H9 (cell line): ENCODE results near the gene PAMR1. TPM values are rescaled to one million over a fixed set of nuclear protein-coding genes. Genes with fewer than 3 reads are reported as not detected.

Source experiments
- DNase-seq: peaks from one replicate; pipeline ENCODE4 v3.0.0-alpha.2; 2017
- H2AFZ ChIP-seq: one replicate; pipeline ENCODE4 v1.6.1; 2013; ENCODE audit warnings: mild to moderate bottlenecking, low read length, control low read depth, moderate library complexity
- H2AK5ac ChIP-seq: 2 replicates; pipeline ENCODE4 v1.6.1; 2013; ENCODE audit warnings: low read length, control low read depth, mixed read lengths; ENCODE audit not compliant: insufficient read length
- H2BK120ac ChIP-seq: one replicate; pipeline ENCODE4 v1.6.1; 2013; ENCODE audit warnings: low read depth, mild to moderate bottlenecking, low read length, control low read depth, inconsistent platforms; ENCODE audit not compliant: poor library complexity, severe bottlenecking
- H2BK12ac ChIP-seq: 2 replicates; pipeline ENCODE4 v1.6.1; 2013; ENCODE audit warnings: low read length, control low read depth, mixed read lengths, low read depth; ENCODE audit not compliant: insufficient read length
- H2BK15ac ChIP-seq: 2 replicates; pipeline ENCODE4 v1.6.1; 2013; ENCODE audit warnings: low read depth, low read length, control low read depth
- H2BK20ac ChIP-seq: one replicate; pipeline ENCODE4 v1.6.1; 2013; ENCODE audit warnings: low read depth, mild to moderate bottlenecking, low read length, control low read depth, inconsistent platforms; ENCODE audit not compliant: poor library complexity, severe bottlenecking
- H2BK5ac ChIP-seq: 2 replicates; pipeline ENCODE4 v1.6.1; 2013; ENCODE audit warnings: low read length, control low read depth, mixed read lengths; ENCODE audit not compliant: insufficient read length
- H3K14ac ChIP-seq: 2 replicates; pipeline ENCODE4 v1.6.1; 2013; ENCODE audit warnings: low read length, control low read depth; ENCODE audit not compliant: insufficient read depth
- H3K18ac ChIP-seq: 2 replicates; pipeline ENCODE4 v1.6.1; 2013; ENCODE audit warnings: low read depth, mild to moderate bottlenecking, mixed read lengths, low read length, control low read depth; ENCODE audit not compliant: insufficient read length
- H3K23ac ChIP-seq: 2 replicates; pipeline ENCODE4 v1.6.1; 2013; ENCODE audit warnings: low read length, control low read depth, mixed read lengths, low read depth; ENCODE audit not compliant: insufficient read length
- H3K23me2 ChIP-seq: 2 replicates; pipeline ENCODE4 v1.6.1; 2013; ENCODE audit warnings: low read depth, mild to moderate bottlenecking, mixed read lengths, low read length, control low read depth; ENCODE audit not compliant: insufficient read length, poor library complexity, severe bottlenecking
- H3K27ac ChIP-seq: 2 replicates; pipeline ENCODE4 v1.5.1; 2013; ENCODE audit warnings: low read length, control low read depth, mixed read lengths, low read depth; ENCODE audit not compliant: insufficient read length
- H3K27me3 ChIP-seq: 2 replicates; pipeline ENCODE4 v1.6.1; 2013; ENCODE audit warnings: low read length, control low read depth, inconsistent platforms; ENCODE audit not compliant: insufficient read depth
- H3K4ac ChIP-seq: 2 replicates; pipeline ENCODE4 v1.6.1; 2013; ENCODE audit warnings: low read depth, mild to moderate bottlenecking, control low read depth, inconsistent platforms, low read length, moderate library complexity
- H3K4me1 ChIP-seq: 2 replicates; pipeline ENCODE4 v1.6.1; 2013; ENCODE audit warnings: low read length, control low read depth, inconsistent platforms; ENCODE audit not compliant: insufficient read depth
- H3K4me2 ChIP-seq: 2 replicates; pipeline ENCODE4 v1.6.1; 2013; ENCODE audit warnings: low read length, control low read depth, mixed read lengths; ENCODE audit not compliant: insufficient read length, insufficient read depth
- H3K56ac ChIP-seq: 2 replicates; pipeline ENCODE4 v1.6.1; 2013; ENCODE audit warnings: low read depth, mild to moderate bottlenecking, mixed read lengths, low read length, control low read depth; ENCODE audit not compliant: insufficient read length
- H3K79me1 ChIP-seq: 2 replicates; pipeline ENCODE4 v1.6.1; 2013; ENCODE audit warnings: low read depth, mild to moderate bottlenecking, moderate library complexity, low read length, control low read depth, inconsistent platforms; ENCODE audit not compliant: insufficient read depth, poor library complexity, severe bottlenecking
- H3K79me2 ChIP-seq: 2 replicates; pipeline ENCODE4 v1.6.1; 2013; ENCODE audit warnings: low read length, control low read depth, inconsistent platforms; ENCODE audit not compliant: insufficient read depth
- H3K9ac ChIP-seq: 2 replicates; pipeline ENCODE4 v1.6.1; 2013; ENCODE audit warnings: low read length, control low read depth, mixed read lengths; ENCODE audit not compliant: insufficient read length; ENCODE audit errors: extremely low read depth
- H3K9me3 ChIP-seq: one replicate; pipeline ENCODE4 v1.6.1; 2013; ENCODE audit warnings: low read depth, low read length, inconsistent platforms; ENCODE audit not compliant: control insufficient read depth
- H3T11ph ChIP-seq: one replicate; pipeline ENCODE4 v1.6.1; 2013; ENCODE audit warnings: mild to moderate bottlenecking, low read length, control low read depth, inconsistent platforms
- H4K20me1 ChIP-seq: one replicate; pipeline ENCODE4 v1.6.1; 2013; ENCODE audit not compliant: control insufficient read depth, insufficient read length, insufficient read depth
- H4K5ac ChIP-seq: 2 replicates; pipeline ENCODE4 v1.6.1; 2013; ENCODE audit warnings: low read depth, mild to moderate bottlenecking, mixed read lengths, low read length, control low read depth; ENCODE audit not compliant: insufficient read length
- H4K8ac ChIP-seq: replicated peaks from 2 replicates; pipeline ENCODE4 v1.6.1; 2013; ENCODE audit warnings: low read length, control low read depth, mixed read lengths, low read depth; ENCODE audit not compliant: insufficient read length
- H4K91ac ChIP-seq: 2 replicates; pipeline ENCODE4 v1.6.1; 2013; ENCODE audit warnings: low read depth, mild to moderate bottlenecking, moderate library complexity, mixed read lengths, low read length, control low read depth; ENCODE audit not compliant: insufficient read length
- H3K27ac Mint-ChIP-seq, 3 experiments: 2 replicates in 2 of 3; 3 replicates in 1 of 3; pipeline ENCODE4 v1.8.0; 2020 to 2021; ENCODE audit warnings: mixed read lengths in 3 of 3, mild to moderate bottlenecking in 1 of 3, moderate library complexity in 1 of 3
- H3K27me3 Mint-ChIP-seq: 2 replicates; pipeline ENCODE4 v1.8.0; 2021; ENCODE audit warnings: low read depth, mild to moderate bottlenecking, moderate library complexity, mixed read lengths
- H3K36me3 Mint-ChIP-seq, 3 experiments: 2 replicates in 2 of 3; 3 replicates in 1 of 3; pipeline ENCODE4 v1.8.0; 2020 to 2021; ENCODE audit warnings: low read depth in 3 of 3, mixed read lengths in 3 of 3; ENCODE audit not compliant: insufficient read depth in 1 of 3
- H3K4me1 Mint-ChIP-seq, 2 experiments: 2 replicates each; pipeline ENCODE4 v1.8.0; 2020; ENCODE audit warnings: mixed read lengths in 2 of 2
- H3K4me3 Mint-ChIP-seq, 2 experiments: 2 replicates in 1 of 2; 3 replicates in 1 of 2; pipeline ENCODE4 v1.8.0; 2020 to 2021; ENCODE audit warnings: mild to moderate bottlenecking in 2 of 2, mixed read lengths in 2 of 2, moderate library complexity in 1 of 2
- H3K9me3 Mint-ChIP-seq, 2 experiments: 2 replicates in 1 of 2; 3 replicates in 1 of 2; pipeline ENCODE4 v1.8.0; 2020; ENCODE audit warnings: mild to moderate bottlenecking in 2 of 2, mixed read lengths in 2 of 2, moderate library complexity in 1 of 2
- WGBS: extraction: QIAGEN DNeasy Blood & Tissue Kit; methylation state at CpG from one replicate; pipeline ENCODE4 v1.1.7; 2013; ENCODE audit warnings: missing lambda C conversion rate, low lambda C conversion rate, mixed read lengths; ENCODE audit not compliant: insufficient read length; ENCODE audit errors: extremely low coverage; 5-methylcytosine and 5-hydroxymethylcytosine counted together
- total RNA-seq: library from RNA; stranded (reverse); gene quantifications from 2 replicates; pipeline ENCODE4 v1.2.1, GENCODE V29; 2021
- TF ChIP-seq, protein P1 (sequence below): fragments of 200-600 bp; sonication (generic); conservative IDR thresholded peaks from 3 replicates; pipeline ENCODE4 v1.8.0; 2021; ENCODE audit warnings: antibody characterized with exemption, mild to moderate bottlenecking

Gene PAMR1
- total RNA-seq, 1 experiment from 2014 or later = 2.4 TPM

DNA sequence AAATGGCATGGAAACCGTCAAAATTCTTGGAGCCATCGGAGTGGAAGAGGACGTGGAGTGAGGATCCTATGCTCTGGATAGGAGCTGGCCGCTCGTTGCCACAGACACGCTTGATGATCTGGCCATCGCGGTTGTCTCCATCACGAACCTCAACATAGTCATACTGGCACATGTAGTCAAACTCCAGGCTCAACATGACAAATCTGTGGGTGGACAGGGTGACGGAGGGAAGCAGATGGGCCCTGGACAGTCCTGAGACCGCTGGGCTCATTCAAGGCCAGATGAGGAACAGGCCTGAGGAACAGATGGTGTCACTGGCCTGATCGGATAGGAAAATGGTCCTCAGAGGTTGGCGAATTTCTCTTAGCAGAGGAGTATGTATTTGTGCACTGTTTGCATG is 54.8 kb downstream of the PAMR1 start:
- H3K56ac ChIP-seq = no peak overlapping the region
- H3K4me1 ChIP-seq = no peaks in the 10 kb centered on the region; the same call in 1 of the 2 replicates
- Mint-ChIP-seq H3K9me3 (no peaks in the 10 kb centered on the region), H3K27ac (peak overlapping the region in 1 of 3 experiments; percentile 84; a peak in 1 of 7 replicates), H3K36me3 (no peaks in the 10 kb centered on the region), H3K4me1 (peaks cover 0 to 8% of the 10 kb centered on the region in 2 experiments; a peak in 2 of 4 replicates), H3K27me3 (peaks cover 1% of the 10 kb centered on the region), H3K4me3 (no peak overlapping the region)
- H2BK120ac ChIP-seq = no peak overlapping the region
- H3K23me2 ChIP-seq = no peaks in the 10 kb centered on the region
- no peak overlapping the region for H3K14ac ChIP-seq
- no peaks in the 10 kb centered on the region for H3K79me2 ChIP-seq
- H3K9me3 ChIP-seq = no peaks in the 10 kb centered on the region
- no peak overlapping the region for H2AK5ac ChIP-seq
- no peak overlapping the region for H2BK15ac ChIP-seq
- no peak overlapping the region for H3K4me2 ChIP-seq
- no peak overlapping the region for H3K18ac ChIP-seq
- H2BK12ac ChIP-seq = no peak overlapping the region
- no peak overlapping the region for H2AFZ ChIP-seq
- no peaks in the 10 kb centered on the region for H4K20me1 ChIP-seq
- no peak overlapping the region for H3K27ac ChIP-seq
- H4K91ac ChIP-seq = no peak overlapping the region
- H3K23ac ChIP-seq = no peak overlapping the region
- H4K8ac ChIP-seq = no peak overlapping the region
- no peak overlapping the region for H2BK20ac ChIP-seq
- TF ChIP-seq, protein P1, sequence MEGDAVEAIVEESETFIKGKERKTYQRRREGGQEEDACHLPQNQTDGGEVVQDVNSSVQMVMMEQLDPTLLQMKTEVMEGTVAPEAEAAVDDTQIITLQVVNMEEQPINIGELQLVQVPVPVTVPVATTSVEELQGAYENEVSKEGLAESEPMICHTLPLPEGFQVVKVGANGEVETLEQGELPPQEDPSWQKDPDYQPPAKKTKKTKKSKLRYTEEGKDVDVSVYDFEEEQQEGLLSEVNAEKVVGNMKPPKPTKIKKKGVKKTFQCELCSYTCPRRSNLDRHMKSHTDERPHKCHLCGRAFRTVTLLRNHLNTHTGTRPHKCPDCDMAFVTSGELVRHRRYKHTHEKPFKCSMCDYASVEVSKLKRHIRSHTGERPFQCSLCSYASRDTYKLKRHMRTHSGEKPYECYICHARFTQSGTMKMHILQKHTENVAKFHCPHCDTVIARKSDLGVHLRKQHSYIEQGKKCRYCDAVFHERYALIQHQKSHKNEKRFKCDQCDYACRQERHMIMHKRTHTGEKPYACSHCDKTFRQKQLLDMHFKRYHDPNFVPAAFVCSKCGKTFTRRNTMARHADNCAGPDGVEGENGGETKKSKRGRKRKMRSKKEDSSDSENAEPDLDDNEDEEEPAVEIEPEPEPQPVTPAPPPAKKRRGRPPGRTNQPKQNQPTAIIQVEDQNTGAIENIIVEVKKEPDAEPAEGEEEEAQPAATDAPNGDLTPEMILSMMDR = no peak
- H3K4ac ChIP-seq = no peak overlapping the region
- H3K9ac ChIP-seq = no peak overlapping the region
- H3K27me3 ChIP-seq = no peaks in the 10 kb centered on the region
- H4K5ac ChIP-seq = no peak overlapping the region
- no peak for DNase-seq
- WGBS = no CpG with 5 or more reads among the region's 13 CpGs
- no peak overlapping the region for H2BK5ac ChIP-seq
- no peaks in the 10 kb centered on the region for H3K79me1 ChIP-seq
- H3T11ph ChIP-seq = no peak overlapping the region
